ENCODE measurements around the gene ADD3. TPM values are rescaled to one million over a fixed set of nuclear protein-coding genes. Genes with fewer than 3 reads are reported as not detected.

The ADD3 gene
- total RNA-seq, 2 experiments from 2014 or later: 273 to 302 TPM

- Histone ChIP-seq H3K4me3 (ENCODE audit: low read length) (no peak overlapping the region), H3K36me3 (ENCODE audit: insufficient read depth, low read length) (no peaks in the 10 kb centered on the region), H3K27ac (ENCODE audit: low read depth in 1 of 2, low read length in 2 of 2) (no peak overlapping the region), H3K4me1 (ENCODE audit: insufficient read depth, low read length) (no peaks in the 10 kb centered on the region), H3K27me3 (ENCODE audit: control insufficient read depth in 1 of 2, insufficient read depth in 2 of 2, low read length in 2 of 2) (no peaks in the 10 kb centered on the region), H3K9me3 (ENCODE audit: control insufficient read depth in 1 of 2, insufficient read depth in 1 of 2, low read length in 2 of 2) (no peaks in the 10 kb centered on the region)
- ATAC-seq (ENCODE audit: poor library complexity) (no peak), DNase-seq (no peak)
- Mint-ChIP-seq H3K4me1 (ENCODE audit: low read depth) (peaks cover 4% of the 10 kb centered on the region), H3K9me3 (no peaks in the 10 kb centered on the region), H3K36me3 (ENCODE audit: low read depth) (no peaks in the 10 kb centered on the region), H3K4me3 (no peak overlapping the region), H3K27ac (no peak overlapping the region), H3K27me3 (peaks cover 5% of the 10 kb centered on the region)
- ChIA-PET POLR2A (interaction anchor here (1.2 kb wide), 1 partner anchor 87 kb away, joined by 3 read pairs; no protein-coding TSS in a partner anchor), CTCF (interaction anchor here (0.7 kb wide), 1 partner anchor 77 kb away, joined by 4 read pairs; no protein-coding TSS in a partner anchor)
- intact Hi-C loops (cut with DNase I, micrococcal nuclease): no loop called here
- no peak for TF ChIP-seq CTCF (IDR thresholded peaks at IDR 0.05)
Observed at GRCh38 chr10:109973326-109973829, 34.4 kb upstream of the ADD3 start.

- ATAC-seq (ENCODE audit: poor library complexity): no peak
- no peaks in the 10 kb centered on the region for H3K36me3 ChIP-seq (ENCODE audit: insufficient read depth, low read length)
- no peak overlapping the region for H3K4me3 ChIP-seq (ENCODE audit: low read length)
- peaks cover 3% of the 10 kb centered on the region for H3K4me1 ChIP-seq (ENCODE audit: insufficient read depth, low read length)
- DNase-seq: no peak
- TF ChIP-seq CTCF (IDR thresholded peaks at IDR 0.05): no peak
- Mint-ChIP-seq H3K9me3 (no peaks in the 10 kb centered on the region), H3K27ac (no peak overlapping the region), H3K4me1 (ENCODE audit: low read depth) (peaks cover 13% of the 10 kb centered on the region), H3K27me3 (no peaks in the 10 kb centered on the region), H3K4me3 (no peak overlapping the region), H3K36me3 (ENCODE audit: low read depth) (no peaks in the 10 kb centered on the region)
- H3K27me3 ChIP-seq (ENCODE audit: control insufficient read depth in 1 of 2, insufficient read depth in 2 of 2, low read length in 2 of 2): no peaks in the 10 kb centered on the region
- no peak overlapping the region for H3K27ac ChIP-seq (ENCODE audit: low read depth in 1 of 2, low read length in 2 of 2)
- POLR2A ChIA-PET: interaction anchor here (1.2 kb wide), 1 partner anchor 86 kb away, joined by 3 read pairs; no protein-coding TSS in a partner anchor
- intact Hi-C loops (cut with DNase I, micrococcal nuclease): loop anchor here in 1 of 2 experiments (5.0 kb wide), 1 partner anchor 43 kb away; no protein-coding TSS in a partner anchor
- H3K9me3 ChIP-seq (ENCODE audit: control insufficient read depth in 1 of 2, insufficient read depth in 1 of 2, low read length in 2 of 2): no peaks in the 10 kb centered on the region
- CTCF ChIA-PET: interaction anchor here (0.7 to 2.3 kb wide), 2 partner anchors 40 to 90 kb away, joined by 3 to 5 read pairs; no protein-coding TSS in a partner anchor
Observed at GRCh38 chr10:109974504-109975191, 33.1 kb upstream of the ADD3 start.

- no peaks in the 10 kb centered on the region for H3K36me3 ChIP-seq (ENCODE audit: insufficient read depth, low read length)
- H3K27me3 ChIP-seq (ENCODE audit: control insufficient read depth in 1 of 2, insufficient read depth in 2 of 2, low read length in 2 of 2): no peaks in the 10 kb centered on the region
- ChIA-PET CTCF (interaction anchor here (1.6 to 2.3 kb wide), 2 partner anchors 40 to 91 kb away, joined by 3 to 5 read pairs; no protein-coding TSS in a partner anchor), POLR2A (interaction anchor here (0.6 kb wide), 2 partner anchors 60 to 101 kb away, joined by 3 read pairs; no protein-coding TSS in a partner anchor)
- H3K27me3 Mint-ChIP-seq: no peaks in the 10 kb centered on the region
- intact Hi-C loops (cut with DNase I, micrococcal nuclease): loop anchor here in 1 of 2 experiments (5.0 kb wide), 1 partner anchor 42 kb away; no protein-coding TSS in a partner anchor
- no peaks in the 10 kb centered on the region for H3K9me3 ChIP-seq (ENCODE audit: control insufficient read depth in 1 of 2, insufficient read depth in 1 of 2, low read length in 2 of 2)
- H3K4me3 ChIP-seq (ENCODE audit: low read length): no peak overlapping the region
- no peak overlapping the region for H3K4me3 Mint-ChIP-seq
- H3K27ac Mint-ChIP-seq: no peak overlapping the region
- no peaks in the 10 kb centered on the region for H3K36me3 Mint-ChIP-seq (ENCODE audit: low read depth)
- ATAC-seq (ENCODE audit: poor library complexity): no peak
- no peak overlapping the region for H3K27ac ChIP-seq (ENCODE audit: low read depth in 1 of 2, low read length in 2 of 2)
- H3K9me3 Mint-ChIP-seq: no peaks in the 10 kb centered on the region
- TF ChIP-seq CTCF (IDR thresholded peaks at IDR 0.05): no peak
- DNase-seq: no peak
- H3K4me1 ChIP-seq (ENCODE audit: insufficient read depth, low read length): peaks cover 3% of the 10 kb centered on the region
- H3K4me1 Mint-ChIP-seq (ENCODE audit: low read depth): peaks cover 17% of the 10 kb centered on the region
Observed at GRCh38 chr10:109975244-109976190, 32.3 kb upstream of the ADD3 start.

Measured in CD4-positive, alpha-beta T cell (primary cell).